ENCODE results near the gene CD151.

GRCh38 chr11:838441-839279 is 5.9 kb downstream of the CD151 start:
- no peak for TF ChIP-seq POLR2A (IDR thresholded peaks at IDR 0.05)
- no peak for TF ChIP-seq CTCF (IDR thresholded peaks at IDR 0.05)
- no peak for TF ChIP-seq POLR2AphosphoS5 (IDR thresholded peaks at IDR 0.05)

Data from gastroesophageal sphincter (tissue), 3 donors.